ENCODE data around the gene DDX10.
"Not testable (repeated sequence)": the region's sequence is repeated elsewhere in the genome, so short reads cannot be mapped to it uniquely, and the experiment has no call there.

DDX10 gene

DNA sequence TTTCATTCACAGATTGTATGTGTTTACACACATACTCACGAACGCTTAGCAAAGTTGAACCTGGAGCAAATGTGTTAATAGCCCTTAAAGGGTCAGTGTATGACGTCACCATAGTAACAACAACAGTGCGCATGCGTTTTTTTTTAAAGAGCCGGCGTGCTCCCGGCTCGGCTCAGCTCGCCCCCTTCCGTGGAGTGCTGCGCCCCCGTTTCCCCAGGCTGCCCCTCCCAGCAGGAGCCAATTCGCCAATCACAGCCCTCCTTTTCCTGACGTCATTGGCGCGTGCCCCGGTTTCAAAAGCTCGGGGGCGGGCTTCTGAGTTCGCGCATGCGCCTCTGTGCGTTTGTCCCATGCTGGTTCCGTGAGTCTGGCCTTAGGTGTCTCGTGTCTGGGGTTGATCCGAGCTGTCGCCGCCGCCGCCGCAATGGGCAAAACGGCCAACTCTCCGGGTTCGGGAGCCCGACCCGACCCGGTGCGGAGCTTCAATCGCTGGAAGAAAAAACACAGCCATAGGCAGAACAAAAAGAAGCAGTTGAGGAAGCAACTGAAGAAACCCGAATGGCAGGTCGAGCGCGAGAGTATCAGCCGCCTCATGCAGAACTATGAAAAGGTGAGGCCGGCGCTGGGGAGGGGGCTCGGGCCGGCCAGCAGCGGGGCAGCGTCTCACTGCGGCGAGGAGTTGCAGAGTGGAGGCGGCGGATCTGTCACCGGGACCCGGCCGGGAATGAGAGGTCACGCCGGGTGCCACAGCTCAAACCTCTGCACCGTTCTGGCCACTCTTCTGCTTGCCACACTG lies at the start of gene DDX10:
DDX10 (plus strand) TSS at position 340 of the 796 bp plus-strand sequence; CDS start at position 425, 85 bp downstream.
- peak; percentile 98 for DNase-seq

DNA sequence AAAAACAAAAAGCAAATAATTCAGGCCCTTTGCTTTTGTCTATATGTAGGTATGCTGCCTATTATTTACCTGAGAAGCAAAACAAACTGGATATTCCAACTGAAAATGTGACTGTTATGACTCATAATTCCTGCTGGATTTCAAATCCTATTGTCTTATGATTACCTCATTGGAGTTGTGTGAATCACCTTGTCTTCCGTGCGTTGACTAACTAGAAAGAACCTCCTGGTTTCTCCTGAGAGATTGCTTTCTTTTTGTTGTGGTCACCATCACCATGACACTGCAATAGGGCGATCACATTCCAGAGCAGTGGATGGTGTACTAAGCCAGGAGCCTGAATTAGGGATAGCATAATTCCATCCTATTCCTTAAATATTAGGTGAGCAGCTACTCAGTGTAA lies 48.3 kb upstream of the DDX10 start:
- no peak for DNase-seq

DNA sequence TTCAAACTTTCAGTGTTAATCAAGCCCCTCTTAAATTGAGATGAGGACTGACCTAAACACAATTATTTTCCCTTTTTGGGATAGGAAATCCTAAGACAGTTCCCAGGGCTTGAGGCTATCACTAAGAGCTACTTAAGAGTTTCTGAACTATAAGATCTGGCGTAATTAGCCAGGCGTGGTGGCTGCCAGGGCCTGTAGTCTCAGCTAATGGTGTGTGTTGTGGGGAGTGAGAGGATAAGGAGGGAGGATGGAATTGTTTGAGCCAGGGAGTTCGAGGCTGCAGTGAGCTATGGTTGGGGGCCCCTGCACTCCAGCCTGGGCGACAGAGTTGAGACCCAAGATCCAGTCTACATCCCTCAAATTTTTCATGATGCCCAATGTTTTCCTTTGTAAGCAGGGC lies 47.8 kb upstream of the DDX10 start:
- no peak for DNase-seq

DNA sequence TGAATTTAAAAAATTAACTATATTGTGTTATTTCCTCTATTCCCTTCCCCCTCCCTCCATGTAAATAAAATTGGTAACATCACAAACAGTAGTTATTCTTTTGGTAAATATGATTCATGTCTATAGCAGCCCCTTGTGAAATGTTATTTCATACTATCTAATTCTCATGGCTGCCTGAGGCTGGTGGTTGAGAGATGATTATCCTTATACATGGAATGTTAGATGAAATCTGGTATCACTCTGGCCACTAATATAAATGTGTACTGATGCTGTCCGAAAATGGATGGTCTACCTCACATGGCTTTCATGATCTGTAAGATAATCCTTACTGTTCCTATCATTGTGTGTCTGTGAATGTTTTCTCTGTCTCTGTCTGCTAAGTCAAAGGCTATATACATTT lies 46.3 kb upstream of the DDX10 start:
- DNase-seq: no peak

DNA sequence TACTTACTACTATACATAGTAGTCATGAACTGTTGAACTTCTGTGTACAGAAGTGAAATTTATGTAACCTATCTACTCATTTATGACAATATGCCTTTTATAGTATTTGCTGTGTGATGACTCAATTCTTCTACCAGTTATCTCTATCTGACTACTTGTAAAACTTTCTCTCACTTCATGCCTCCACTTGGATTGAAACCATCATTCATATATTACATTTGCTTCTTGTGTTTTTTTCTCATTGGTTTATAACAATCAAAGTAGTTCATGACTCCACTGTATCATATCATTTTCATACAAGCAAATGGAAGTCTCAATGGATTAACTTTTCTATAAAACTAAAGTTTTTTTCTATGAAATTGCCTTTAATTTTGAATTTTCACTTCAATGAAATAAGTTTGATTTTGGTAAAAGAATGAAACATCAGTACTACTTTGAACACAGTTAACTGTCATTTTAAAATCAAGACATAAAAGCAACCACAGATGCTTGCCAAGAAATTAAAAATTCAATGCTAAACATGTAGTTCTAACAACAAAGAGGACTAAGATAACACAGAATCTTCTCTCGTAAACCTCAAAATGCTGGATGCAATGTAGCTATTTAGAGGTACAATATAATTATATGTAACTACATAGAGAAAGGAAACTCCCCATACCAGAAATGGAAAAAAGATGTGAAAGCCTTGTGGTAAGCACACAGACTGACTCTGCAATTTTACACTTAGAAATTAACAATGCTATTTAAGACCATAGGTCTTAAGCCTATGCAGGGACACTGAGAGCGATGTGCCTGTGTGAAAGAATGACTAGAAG lies 43.7 kb upstream of the DDX10 start:
- DNase-seq: no peak

DNA sequence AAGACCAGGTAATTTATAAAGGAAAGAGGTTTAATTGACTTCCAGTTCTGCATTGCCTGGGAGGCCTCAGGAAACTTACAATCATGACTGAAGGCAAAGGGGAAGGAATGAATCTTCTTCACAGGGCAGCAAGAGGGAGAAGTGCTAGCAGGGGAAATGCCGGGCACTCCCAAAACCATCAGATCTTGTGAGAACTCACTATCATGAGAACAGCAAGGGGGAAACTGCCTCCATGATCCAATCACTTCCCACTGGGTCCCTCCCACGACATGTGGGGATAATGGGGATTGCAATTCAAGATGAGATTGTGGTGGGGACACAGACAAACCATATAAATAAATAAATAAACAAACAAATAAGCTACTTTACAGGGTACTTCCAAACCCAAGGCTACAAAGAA lies 42.5 kb upstream of the DDX10 start:
- no peak for DNase-seq

GRCh38 chr11:108624196-108624925 lies 40.5 kb upstream of the DDX10 start:
- no peak for DNase-seq

GRCh38 chr11:108628326-108628725 lies 36.5 kb upstream of the DDX10 start:
- DNase-seq: no peak

- no peak for DNase-seq
Observed at GRCh38 chr11:108628812-108629211, 36.1 kb upstream of the DDX10 start.

DNA sequence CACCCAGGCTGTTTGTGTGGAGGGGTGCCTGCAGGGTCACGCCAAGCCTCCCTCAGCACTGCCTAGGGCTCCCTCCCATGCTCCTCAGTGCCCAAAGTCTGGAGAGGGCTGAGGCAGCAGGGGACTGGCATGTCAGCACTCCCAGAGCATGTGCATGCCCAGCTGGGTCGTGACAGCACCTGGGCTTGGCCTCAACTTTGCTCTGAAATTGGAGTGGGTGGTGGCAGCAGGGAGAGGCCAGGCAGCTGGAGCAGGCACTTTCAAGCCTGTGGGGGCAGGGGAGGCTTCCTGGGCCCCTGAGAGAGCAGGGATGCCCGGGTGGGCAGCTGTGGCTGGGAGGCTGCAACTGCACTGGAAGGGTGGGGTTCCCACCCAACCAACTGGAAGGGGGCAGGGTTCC lies 35.6 kb upstream of the DDX10 start:
- DNase-seq: no peak

GRCh38 chr11:108632041-108632704 lies 32.7 kb upstream of the DDX10 start:
- DNase-seq: no peak

GRCh38 chr11:108635106-108635505 lies 29.8 kb upstream of the DDX10 start:
- no peak for DNase-seq

GRCh38 chr11:108636222-108636621 lies 28.6 kb upstream of the DDX10 start:
- DNase-seq: no peak

DNA sequence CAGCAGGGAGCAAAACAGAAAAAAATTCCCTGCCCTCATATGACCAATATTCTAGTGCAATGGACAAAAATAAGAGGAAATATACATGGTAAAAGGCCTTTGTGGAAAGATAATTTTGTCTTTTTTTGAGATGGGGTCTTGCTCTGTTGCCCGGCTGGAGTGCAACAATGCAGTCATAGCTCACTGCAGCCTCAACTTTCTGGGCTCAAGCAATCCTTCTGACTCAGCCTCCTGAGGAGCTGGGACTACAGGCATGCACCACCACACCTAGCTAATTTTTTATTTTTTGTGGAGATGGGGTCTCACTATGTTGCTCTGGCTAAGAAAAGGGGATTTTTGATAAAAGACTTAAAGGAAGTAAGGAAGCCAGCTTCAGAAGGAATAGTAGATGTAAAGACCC lies 25.7 kb upstream of the DDX10 start:
- DNase-seq: no peak

GRCh38 chr11:108641752-108642151 lies 23.1 kb upstream of the DDX10 start:
- DNase-seq: not testable (repeated sequence)

DNA sequence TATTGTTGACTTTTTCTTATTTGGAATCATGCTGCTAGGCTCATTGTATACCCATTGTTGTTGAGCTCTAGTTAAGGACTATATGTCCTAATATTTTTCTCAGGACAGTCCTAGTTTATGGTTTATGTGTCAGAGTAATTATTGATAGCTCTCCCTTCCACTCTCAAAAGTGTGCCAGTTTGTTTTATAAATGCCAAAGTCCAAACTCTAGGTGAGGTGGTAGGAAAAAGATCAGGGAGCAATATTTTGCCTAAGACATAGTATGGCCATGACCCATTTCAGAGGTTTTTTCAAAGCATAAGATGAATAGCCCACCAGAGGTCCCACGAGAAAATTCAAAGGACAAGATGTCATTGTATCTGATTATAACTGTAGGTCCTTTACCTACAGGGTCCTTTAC lies 20.9 kb upstream of the DDX10 start:
- DNase-seq: no peak

GRCh38 chr11:108645970-108646369 lies 18.9 kb upstream of the DDX10 start:
- no peak for DNase-seq

- no peak for DNase-seq
Observed at GRCh38 chr11:108647387-108647700, 17.5 kb upstream of the DDX10 start.

DNA sequence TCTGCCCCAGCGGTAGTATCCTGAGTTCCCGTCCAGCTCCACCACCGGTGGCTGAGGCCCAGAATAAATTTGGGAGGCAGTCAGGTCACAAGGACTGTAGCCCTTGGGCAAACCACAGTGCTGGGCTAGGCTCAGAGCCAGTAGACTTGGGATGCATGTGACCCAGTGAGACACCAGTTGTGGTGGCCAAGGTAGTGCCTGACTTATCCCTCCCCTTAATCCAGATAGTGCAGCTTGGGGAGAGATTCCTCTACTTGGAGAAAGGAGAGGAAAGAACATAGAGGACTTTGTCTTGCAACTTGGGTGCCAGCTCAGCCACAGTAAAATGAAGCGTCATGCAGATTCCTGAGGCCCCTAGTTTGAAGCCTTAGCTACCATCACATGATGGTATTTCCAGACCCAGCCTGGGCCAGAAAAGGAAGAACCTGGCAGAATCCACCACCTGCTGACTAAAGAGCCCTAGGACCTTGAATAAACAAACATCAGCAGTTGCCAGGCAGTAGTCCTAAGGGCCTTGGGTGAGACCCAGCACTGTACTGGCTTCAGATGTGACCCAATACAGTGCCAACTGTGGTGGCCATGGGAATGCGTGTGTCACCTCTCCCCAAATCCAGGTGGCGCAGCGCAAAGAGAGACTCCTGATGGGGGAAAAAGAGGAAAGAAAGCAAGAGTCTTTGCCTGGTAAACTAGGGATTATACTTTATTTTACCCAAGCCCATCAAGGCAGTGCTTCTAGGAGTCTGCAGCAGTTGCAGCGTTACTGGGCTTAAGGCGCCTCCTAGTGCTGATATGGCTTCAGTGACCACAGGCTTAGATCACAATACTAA lies 17.0 kb upstream of the DDX10 start:
- DNase-seq: peak; percentile 68

DNA sequence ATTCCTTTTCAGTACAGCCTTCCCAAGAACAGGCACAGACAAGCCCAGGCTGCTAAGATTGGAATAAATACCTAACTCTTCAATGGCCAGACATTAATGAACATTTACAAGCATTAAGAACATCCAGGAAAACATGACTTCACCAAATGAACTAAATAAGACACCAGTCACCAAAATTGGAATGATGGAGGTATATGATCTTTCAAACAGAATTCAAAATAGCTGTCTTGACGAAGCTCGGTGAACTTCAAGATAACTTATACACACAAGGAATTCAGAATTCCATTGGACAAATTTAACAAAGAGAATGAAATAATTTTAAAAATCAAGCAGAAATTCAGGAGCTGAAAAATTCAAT lies 16.4 kb upstream of the DDX10 start:
- DNase-seq: no peak

GRCh38 chr11:108654100-108654499 lies 10.8 kb upstream of the DDX10 start:
- not testable (repeated sequence) for DNase-seq

DNA sequence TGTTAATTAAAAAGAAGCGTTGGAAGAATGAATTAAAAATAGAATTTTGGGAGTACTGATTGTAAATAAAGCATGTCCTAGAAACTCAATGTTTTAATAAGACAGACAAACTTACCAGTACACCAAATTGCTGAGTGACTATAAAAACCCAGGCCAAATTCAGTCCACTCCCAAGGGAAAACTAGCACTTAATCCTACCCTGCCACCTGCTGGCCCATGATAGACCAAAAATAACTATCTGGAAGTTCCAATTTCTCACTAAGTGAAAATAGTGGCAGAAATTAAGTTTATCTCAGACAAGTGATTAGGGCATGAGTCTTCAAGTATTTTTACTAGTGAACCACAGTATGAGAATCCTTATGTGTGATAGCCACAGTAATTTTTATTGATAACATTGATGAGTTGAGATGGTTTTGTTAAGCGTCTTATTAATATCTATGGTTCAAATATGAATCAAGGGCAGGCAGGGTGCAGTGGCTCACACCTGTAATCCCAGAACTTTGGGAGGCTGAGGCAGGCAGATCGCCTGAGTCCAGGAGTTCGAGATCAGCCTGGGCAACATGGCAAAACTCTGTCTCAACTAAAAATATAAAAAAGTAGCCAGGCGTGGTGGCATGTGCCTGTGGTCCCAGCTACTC lies 9.8 kb upstream of the DDX10 start:
- no peak for DNase-seq
